ENCODE results near the gene NRAP.

DNA sequence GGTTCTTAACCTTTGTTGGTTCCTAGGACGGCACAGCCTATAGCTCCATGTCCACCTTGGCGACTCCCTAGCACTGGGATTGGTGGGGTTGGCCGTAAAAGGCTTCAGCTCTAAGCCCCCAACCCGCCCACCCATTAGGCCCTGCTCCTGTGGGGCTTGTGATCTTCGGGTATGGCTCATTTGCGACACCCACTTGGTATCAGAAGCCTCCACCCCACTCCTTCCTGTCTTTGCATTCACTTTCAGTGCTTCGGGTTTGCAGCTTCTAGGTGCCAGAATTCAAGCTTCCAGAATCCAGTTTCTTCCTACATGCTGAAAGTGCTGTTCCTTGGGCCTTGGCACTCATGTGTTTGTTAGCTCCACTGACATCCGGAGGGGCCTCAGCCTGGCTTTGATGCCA is 71.5 kb downstream of the NRAP start:
- TF ChIP-seq, protein P1, sequence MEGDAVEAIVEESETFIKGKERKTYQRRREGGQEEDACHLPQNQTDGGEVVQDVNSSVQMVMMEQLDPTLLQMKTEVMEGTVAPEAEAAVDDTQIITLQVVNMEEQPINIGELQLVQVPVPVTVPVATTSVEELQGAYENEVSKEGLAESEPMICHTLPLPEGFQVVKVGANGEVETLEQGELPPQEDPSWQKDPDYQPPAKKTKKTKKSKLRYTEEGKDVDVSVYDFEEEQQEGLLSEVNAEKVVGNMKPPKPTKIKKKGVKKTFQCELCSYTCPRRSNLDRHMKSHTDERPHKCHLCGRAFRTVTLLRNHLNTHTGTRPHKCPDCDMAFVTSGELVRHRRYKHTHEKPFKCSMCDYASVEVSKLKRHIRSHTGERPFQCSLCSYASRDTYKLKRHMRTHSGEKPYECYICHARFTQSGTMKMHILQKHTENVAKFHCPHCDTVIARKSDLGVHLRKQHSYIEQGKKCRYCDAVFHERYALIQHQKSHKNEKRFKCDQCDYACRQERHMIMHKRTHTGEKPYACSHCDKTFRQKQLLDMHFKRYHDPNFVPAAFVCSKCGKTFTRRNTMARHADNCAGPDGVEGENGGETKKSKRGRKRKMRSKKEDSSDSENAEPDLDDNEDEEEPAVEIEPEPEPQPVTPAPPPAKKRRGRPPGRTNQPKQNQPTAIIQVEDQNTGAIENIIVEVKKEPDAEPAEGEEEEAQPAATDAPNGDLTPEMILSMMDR (IDR thresholded peaks at IDR 0.05; ENCODE audit: borderline replicate concordance, extremely low read depth, low read length, poor library complexity, severe bottlenecking) = no peak
- TF ChIP-seq EZH2 (IDR thresholded peaks at IDR 0.05; ENCODE audit: borderline replicate concordance, low read depth, low read length, severe bottlenecking) = no peak

All from DND-41 (cell line).